Endodermal cell (in vitro differentiated cells): Measurements from ENCODE around the gene UBTFL1. TPM values are rescaled to one million over a fixed set of nuclear protein-coding genes. Genes with fewer than 3 reads are reported as not detected.
A peak's percentile ranks its signal among the peaks of the same experiment; 100 is the strongest.
"Not testable (repeated sequence)": the region's sequence is repeated elsewhere in the genome, so short reads cannot be mapped to it uniquely, and the experiment has no call there.

Experiments
- DNase-seq: peaks from one replicate; pipeline ENCODE4 v3.0.0-alpha.2; 2017
- H3K27ac ChIP-seq: 2 replicates; pipeline ENCODE4 v1.5.1; 2013; ENCODE audit warnings: mild to moderate bottlenecking, low read depth, low read length, moderate library complexity
- H3K27me3 ChIP-seq: 2 replicates; pipeline ENCODE4 v1.6.1; 2013; ENCODE audit warnings: mild to moderate bottlenecking, low read length, moderate library complexity; ENCODE audit not compliant: insufficient read depth, control insufficient read depth, poor library complexity, severe bottlenecking
- H3K36me3 ChIP-seq: 2 replicates; pipeline ENCODE4 v1.7.0; 2013; ENCODE audit warnings: mild to moderate bottlenecking, low read length, moderate library complexity; ENCODE audit not compliant: control insufficient read depth, insufficient read depth
- H3K4me1 ChIP-seq: one replicate; pipeline ENCODE4 v1.7.0; 2013; ENCODE audit warnings: low read length; ENCODE audit not compliant: control insufficient read depth, insufficient read depth
- H3K4me3 ChIP-seq: 2 replicates; pipeline ENCODE4 v1.5.1; 2013; ENCODE audit warnings: mild to moderate bottlenecking, low read length, moderate library complexity
- H3K9ac ChIP-seq: 2 replicates; pipeline ENCODE4 v1.6.1; 2013; ENCODE audit warnings: mild to moderate bottlenecking, low read length, moderate library complexity; ENCODE audit not compliant: poor library complexity, severe bottlenecking; ENCODE audit errors: extremely low read depth
- H3K9me3 ChIP-seq: 2 replicates; pipeline ENCODE4 v1.6.1; 2013; ENCODE audit warnings: mild to moderate bottlenecking, low read length, moderate library complexity; ENCODE audit not compliant: control insufficient read depth
- H3K27ac Mint-ChIP-seq: 2 replicates; pipeline ENCODE4 v1.8.0; 2020; ENCODE audit warnings: mixed read lengths
- H3K27me3 Mint-ChIP-seq: 2 replicates; pipeline ENCODE4 v1.8.0; 2021; ENCODE audit warnings: mild to moderate bottlenecking, mixed read lengths; ENCODE audit not compliant: insufficient read depth
- H3K36me3 Mint-ChIP-seq: 2 replicates; pipeline ENCODE4 v1.8.0; 2020; ENCODE audit warnings: low read depth, mixed read lengths
- H3K4me1 Mint-ChIP-seq: 2 replicates; pipeline ENCODE4 v1.8.0; 2020; ENCODE audit warnings: mixed read lengths
- H3K4me3 Mint-ChIP-seq: 2 replicates; pipeline ENCODE4 v1.8.0; 2020; ENCODE audit warnings: mild to moderate bottlenecking, moderate library complexity, mixed read lengths
- H3K9me3 Mint-ChIP-seq: 2 replicates; pipeline ENCODE4 v1.8.0; 2020; ENCODE audit warnings: mild to moderate bottlenecking, mixed read lengths
- WGBS, 2 experiments: methylation state at CpG; one replicate each; pipeline versions ENCODE4 v1.1.5 to v1.1.7; 2013; ENCODE audit warnings: missing lambda C conversion rate in 2 of 2, mixed read lengths in 1 of 2; ENCODE audit not compliant: insufficient coverage in 1 of 2, insufficient read length in 1 of 2; 5-methylcytosine and 5-hydroxymethylcytosine counted together
- long read RNA-seq, 4 experiments: library from polyadenylated mRNA in 2 of 4; library from RNA in 1 of 4; library from capped mRNA in 1 of 4; stranded (forward) in 3 of 4; unstranded in 1 of 4; transcript quantifications; one replicate each; pipeline ENCODE4 v2.0.0, GENCODE V29; 2020 to 2021; ENCODE audit warnings: inconsistent platforms in 1 of 4
- polyA plus RNA-seq, 2 experiments: library from polyadenylated mRNA; stranded (reverse); fragments of 50-300 nt; gene quantifications; one replicate each; pipeline ENCODE4 v1.2.3, GENCODE V29; 2013
- total RNA-seq, 2 donors: library from RNA; stranded (reverse); fragmentation: NEBNext Ultra II Directional in 1 of 2; extraction: Animal tissue kit (Norgen Biotek cat#: 25700) in 1 of 2; gene quantifications; 2 replicates in 1 of 2; 3 replicates in 1 of 2; pipeline ENCODE4 v1.2.1, GENCODE V29; 2021
- TF ChIP-seq, protein P1 (sequence below): fragments of 200-600 bp; sonication (generic); conservative IDR thresholded peaks from 2 replicates; pipeline ENCODE4 v1.5.0; 2021; ENCODE audit warnings: antibody characterized with exemption, mild to moderate bottlenecking

UBTFL1 gene, protein sequence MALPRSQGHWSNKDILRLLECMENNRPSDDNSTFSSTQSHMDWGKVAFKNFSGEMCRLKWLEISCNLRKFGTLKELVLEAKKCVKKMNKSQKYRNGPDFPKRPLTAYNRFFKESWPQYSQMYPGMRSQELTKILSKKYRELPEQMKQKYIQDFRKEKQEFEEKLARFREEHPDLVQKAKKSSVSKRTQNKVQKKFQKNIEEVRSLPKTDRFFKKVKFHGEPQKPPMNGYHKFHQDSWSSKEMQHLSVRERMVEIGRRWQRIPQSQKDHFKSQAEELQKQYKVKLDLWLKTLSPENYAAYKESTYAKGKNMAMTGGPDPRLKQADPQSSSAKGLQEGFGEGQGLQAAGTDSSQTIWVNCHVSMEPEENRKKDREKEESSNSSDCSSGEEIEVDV
- not detected for total RNA-seq
- not detected for polyA plus RNA-seq (2013, experiment 1 of 2)
- not detected for polyA plus RNA-seq (2013, experiment 2 of 2)
- long read RNA-seq, experiment 1, result 0 reads
- long read RNA-seq, experiment 2, result 0 reads
- long read RNA-seq, experiment 3, result 0 reads
- long read RNA-seq, experiment 4, result 0 reads

DNA sequence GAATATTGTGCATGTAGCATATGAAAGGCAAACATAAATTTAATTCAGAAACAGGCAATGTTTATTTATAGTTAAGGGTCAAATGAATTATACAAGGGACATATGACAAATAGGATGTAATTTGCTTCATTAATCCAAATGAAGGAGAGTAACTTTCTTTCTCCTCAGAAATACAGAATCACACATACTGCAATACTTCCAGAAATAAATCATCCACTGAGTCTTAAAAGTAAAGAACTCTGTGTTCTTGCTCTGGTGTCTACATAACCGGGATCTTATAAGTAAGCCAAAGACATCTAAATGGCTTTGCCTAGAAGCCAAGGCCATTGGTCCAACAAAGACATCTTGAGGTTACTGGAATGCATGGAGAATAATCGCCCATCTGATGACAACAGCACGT, at the start of gene UBTFL1:
UBTFL1 (plus strand) TSS at position 301 of the 400 bp plus-strand sequence; CDS start at position 301, 0 bp downstream.
- no CpG with 5 or more reads among the region's 3 CpGs for WGBS, 2 experiments
- not testable (repeated sequence) for H3K27me3 ChIP-seq, H3K27ac ChIP-seq, H3K4me1 ChIP-seq, H3K36me3 Mint-ChIP-seq, H3K9me3 Mint-ChIP-seq, H3K9ac ChIP-seq, H3K9me3 ChIP-seq, H3K4me3 Mint-ChIP-seq, DNase-seq, H3K4me3 ChIP-seq, H3K27me3 Mint-ChIP-seq, H3K36me3 ChIP-seq, H3K27ac Mint-ChIP-seq, H3K4me1 Mint-ChIP-seq

DNA sequence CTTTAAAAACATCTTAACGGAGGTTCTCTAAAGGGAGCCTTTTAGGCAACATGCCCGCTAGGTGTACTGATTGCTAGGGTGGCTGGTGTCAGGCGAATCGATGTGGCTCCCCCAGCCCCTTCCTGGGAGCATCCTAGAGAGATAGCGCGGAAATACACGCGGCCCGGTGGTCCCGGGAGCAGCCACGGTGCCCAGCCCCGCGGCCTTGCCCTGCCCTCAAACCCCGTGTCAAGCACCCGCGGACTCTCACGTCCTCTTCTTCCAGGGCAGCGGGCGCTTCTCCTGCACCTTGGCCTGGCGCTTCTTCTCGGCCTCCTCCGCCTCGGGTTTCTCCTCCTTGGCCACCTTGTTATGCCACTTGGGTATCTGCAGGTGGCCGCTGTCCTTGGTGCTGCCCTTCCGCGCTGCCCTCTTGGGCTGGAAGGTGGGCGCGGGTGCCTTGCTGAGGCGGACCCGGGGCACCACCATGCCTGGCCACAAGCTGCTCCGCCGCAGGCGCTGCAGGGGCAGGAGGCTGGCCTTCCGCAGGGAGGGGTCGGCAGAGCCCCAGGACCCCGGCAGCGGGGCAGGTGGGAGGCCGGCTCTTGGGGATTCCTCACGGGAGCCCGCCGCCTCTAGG, 34.0 kb upstream of the UBTFL1 start:
- H3K27ac Mint-ChIP-seq, H3K9me3 ChIP-seq, H3K4me1 ChIP-seq, H3K27me3 Mint-ChIP-seq, H3K9me3 Mint-ChIP-seq, H3K27ac ChIP-seq, H3K9ac ChIP-seq, H3K36me3 Mint-ChIP-seq, H3K4me3 Mint-ChIP-seq, H3K4me3 ChIP-seq, H3K36me3 ChIP-seq, H3K27me3 ChIP-seq, H3K4me1 Mint-ChIP-seq: not testable (repeated sequence)
- no CpG with 5 or more reads among the region's 41 CpGs for WGBS, 2 experiments
- peak; percentile 29 for DNase-seq

DNA sequence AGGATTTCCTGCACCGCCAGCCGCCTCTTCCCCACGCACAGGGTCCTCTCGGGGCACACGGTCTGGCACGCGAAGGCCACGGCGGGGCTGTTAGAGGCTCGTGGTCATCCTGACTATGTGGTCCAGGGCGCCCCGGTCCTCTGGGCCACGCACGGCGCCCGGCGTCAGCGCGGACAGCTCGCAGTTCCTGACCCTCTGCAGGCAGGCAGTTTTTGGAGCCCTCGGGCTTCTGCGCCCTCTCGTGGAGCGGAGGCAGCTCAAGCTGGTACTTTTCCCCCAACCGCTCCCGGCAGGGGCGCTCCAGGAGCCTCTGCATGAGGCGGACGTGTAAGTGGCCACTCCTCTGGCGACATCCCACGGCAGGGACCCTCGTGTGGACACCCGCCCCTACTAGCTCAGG, 33.4 kb upstream of the UBTFL1 start:
- peak overlapping the region; percentile 38 for H3K4me3 Mint-ChIP-seq

DNA sequence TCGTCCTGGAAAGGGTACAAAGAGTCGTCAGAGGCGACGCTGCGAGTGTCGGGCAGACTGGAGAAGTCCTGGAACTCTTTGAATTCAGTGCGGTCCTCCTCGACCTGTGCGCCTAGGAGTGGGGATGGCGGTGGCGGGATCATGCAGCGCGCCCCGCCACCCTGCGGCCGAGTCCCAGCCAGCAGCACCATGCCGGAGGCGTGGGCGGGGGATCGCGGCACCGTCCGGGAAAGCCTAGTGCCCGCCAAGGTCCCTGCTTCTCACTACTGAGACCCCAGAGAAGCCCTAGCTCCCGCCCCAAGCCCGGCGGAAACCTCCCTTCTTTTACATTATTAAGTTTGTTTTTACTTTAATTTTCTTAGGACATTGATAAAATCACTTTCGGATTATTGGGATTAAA, 32.2 kb upstream of the UBTFL1 start:
- not testable (repeated sequence) for H3K4me1 ChIP-seq, H3K9me3 Mint-ChIP-seq, H3K4me3 Mint-ChIP-seq, H3K27me3 Mint-ChIP-seq, H3K9me3 ChIP-seq, H3K36me3 ChIP-seq, H3K4me1 Mint-ChIP-seq, H3K27ac Mint-ChIP-seq, H3K36me3 Mint-ChIP-seq, H3K9ac ChIP-seq, H3K27me3 ChIP-seq, H3K4me3 ChIP-seq, H3K27ac ChIP-seq
- TF ChIP-seq, protein P1, sequence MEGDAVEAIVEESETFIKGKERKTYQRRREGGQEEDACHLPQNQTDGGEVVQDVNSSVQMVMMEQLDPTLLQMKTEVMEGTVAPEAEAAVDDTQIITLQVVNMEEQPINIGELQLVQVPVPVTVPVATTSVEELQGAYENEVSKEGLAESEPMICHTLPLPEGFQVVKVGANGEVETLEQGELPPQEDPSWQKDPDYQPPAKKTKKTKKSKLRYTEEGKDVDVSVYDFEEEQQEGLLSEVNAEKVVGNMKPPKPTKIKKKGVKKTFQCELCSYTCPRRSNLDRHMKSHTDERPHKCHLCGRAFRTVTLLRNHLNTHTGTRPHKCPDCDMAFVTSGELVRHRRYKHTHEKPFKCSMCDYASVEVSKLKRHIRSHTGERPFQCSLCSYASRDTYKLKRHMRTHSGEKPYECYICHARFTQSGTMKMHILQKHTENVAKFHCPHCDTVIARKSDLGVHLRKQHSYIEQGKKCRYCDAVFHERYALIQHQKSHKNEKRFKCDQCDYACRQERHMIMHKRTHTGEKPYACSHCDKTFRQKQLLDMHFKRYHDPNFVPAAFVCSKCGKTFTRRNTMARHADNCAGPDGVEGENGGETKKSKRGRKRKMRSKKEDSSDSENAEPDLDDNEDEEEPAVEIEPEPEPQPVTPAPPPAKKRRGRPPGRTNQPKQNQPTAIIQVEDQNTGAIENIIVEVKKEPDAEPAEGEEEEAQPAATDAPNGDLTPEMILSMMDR, result peak; percentile 35
- DNase-seq, result peak; percentile 27
- 97% methylated on average over 7 of the region's 28 CpGs; no CpG with 5 or more reads in 1 of the 2 experiments for WGBS, 2 experiments

More for the DNA sequence above, 33.4 kb upstream of the UBTFL1 start:
- not testable (repeated sequence) for H3K36me3 ChIP-seq, H3K27me3 ChIP-seq, H3K9me3 ChIP-seq, H3K4me1 ChIP-seq, H3K36me3 Mint-ChIP-seq, H3K4me3 ChIP-seq, H3K4me1 Mint-ChIP-seq, H3K27ac ChIP-seq, H3K27me3 Mint-ChIP-seq, DNase-seq, H3K27ac Mint-ChIP-seq, H3K9ac ChIP-seq, H3K9me3 Mint-ChIP-seq
- WGBS, 2 experiments, result no CpG with 5 or more reads among the region's 33 CpGs
- TF ChIP-seq, protein P1, result peak; percentile 63

DNA sequence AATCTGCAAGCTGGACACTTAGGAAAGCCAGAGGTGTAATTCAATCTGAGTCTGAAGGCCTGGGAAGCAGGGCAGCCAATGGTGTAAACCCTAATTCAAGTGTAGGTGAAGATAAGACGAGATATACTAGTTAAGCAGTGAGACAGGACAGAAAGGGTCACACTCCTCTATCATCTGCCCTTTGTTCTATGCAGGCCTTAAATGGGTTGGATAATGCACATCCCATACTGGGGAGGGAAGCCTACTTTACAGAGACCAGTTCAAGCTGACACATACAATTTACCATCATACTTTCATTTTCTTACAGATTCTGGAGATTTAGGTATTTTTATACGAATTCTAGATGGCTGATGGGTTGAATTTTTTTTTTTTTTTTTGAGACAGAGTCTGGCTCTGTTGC, 3.0 kb downstream of the UBTFL1 start:
- not testable (repeated sequence) for H3K4me1 Mint-ChIP-seq, H3K4me1 ChIP-seq, H3K9me3 Mint-ChIP-seq, H3K4me3 Mint-ChIP-seq, H3K27me3 ChIP-seq, H3K9me3 ChIP-seq, H3K36me3 ChIP-seq, H3K36me3 Mint-ChIP-seq, DNase-seq, H3K9ac ChIP-seq, H3K27ac ChIP-seq, H3K27ac Mint-ChIP-seq, H3K4me3 ChIP-seq, H3K27me3 Mint-ChIP-seq
- no CpG with 5 or more reads among the region's 2 CpGs for whole genome bisulfite sequencing, 2 experiments
